CD4-positive, alpha-beta T cell treated with Interleukin-12 subunit alpha and Interleukin-12 subunit beta, for 1 hour (primary cell): ENCODE data around the gene WDR90.
A peak's percentile ranks its signal among the peaks of the same experiment; 100 is the strongest.
"Not testable (repeated sequence)": the region's sequence is repeated elsewhere in the genome, so short reads cannot be mapped to it uniquely, and the experiment has no call there.

Experiments
- DNase-seq: peaks from one replicate; pipeline ENCODE4 v3.0.0-alpha.2; 2020

Gene WDR90

GRCh38 chr16:678209-678857 lies 29.2 kb downstream of the WDR90 start:
- no peak for DNase-seq

GRCh38 chr16:678858-679813 lies 30.0 kb downstream of the WDR90 start:
- DNase-seq = peak; percentile 59

- DNase-seq = peak; percentile 90
Measured at GRCh38 chr16:679814-680624, 30.9 kb downstream of the WDR90 start, which contains the start of gene STUB1. Gene STUB1 (plus strand): TSS chr16:680410. CDS start chr16:680526, 116 bp downstream.

GRCh38 chr16:680625-680945 lies 31.4 kb downstream of the WDR90 start:
- no peak for DNase-seq

- no peak for DNase-seq
Measured at GRCh38 chr16:680967-681745, 32.0 kb downstream of the WDR90 start.

GRCh38 chr16:681746-682427 lies 32.7 kb downstream of the WDR90 start:
- DNase-seq = no peak

GRCh38 chr16:682493-683395 lies 33.6 kb downstream of the WDR90 start:
- no peak for DNase-seq

GRCh38 chr16:683396-684070 lies 34.4 kb downstream of the WDR90 start:
- no peak for DNase-seq

- peak; percentile 98 for DNase-seq
Measured at GRCh38 chr16:684071-684794, 35.1 kb downstream of the WDR90 start, which contains the start of gene JMJD8. Gene JMJD8 (minus strand): TSS chr16:684334. CDS start chr16:684319, 15 bp downstream.

- DNase-seq = no peak
Measured at GRCh38 chr16:684961-685696, 36.0 kb downstream of the WDR90 start.

GRCh38 chr16:685967-686366 lies 36.8 kb downstream of the WDR90 start:
- DNase-seq = no peak

- DNase-seq = no peak
Measured at GRCh38 chr16:686459-687260, 37.5 kb downstream of the WDR90 start.

- no peak for DNase-seq
Measured at GRCh38 chr16:687499-687898, 38.3 kb downstream of the WDR90 start.

GRCh38 chr16:689175-689897 lies 40.2 kb downstream of the WDR90 start:
- no peak for DNase-seq

- DNase-seq = not testable (repeated sequence)
Measured at GRCh38 chr16:691242-691641, 42.1 kb downstream of the WDR90 start.

GRCh38 chr16:692356-693108 lies 43.4 kb downstream of the WDR90 start:
- no peak for DNase-seq
